Progenitor cell of endocrine pancreas (in vitro differentiated cells): ENCODE measurements around the gene LTBP1. TPM values are rescaled to one million over a fixed set of nuclear protein-coding genes. Genes with fewer than 3 reads are reported as not detected.

Source experiments
- DNase-seq: peaks from one replicate; pipeline ENCODE4 v3.0.0; 2021; ENCODE audit warnings: low spot score; ENCODE audit not compliant: unreplicated experiment
- H3K27ac Mint-ChIP-seq: 2 replicates; pipeline ENCODE4 v1.8.0; 2021; ENCODE audit warnings: mild to moderate bottlenecking, moderate library complexity, mixed read lengths
- H3K27me3 Mint-ChIP-seq: 2 replicates; pipeline ENCODE4 v1.8.0; 2021; ENCODE audit warnings: mixed read lengths
- H3K36me3 Mint-ChIP-seq: 2 replicates; pipeline ENCODE4 v1.8.0; 2022; ENCODE audit warnings: mixed read lengths; ENCODE audit not compliant: insufficient read depth
- H3K4me1 Mint-ChIP-seq: 2 replicates; pipeline ENCODE4 v1.8.0; 2021; ENCODE audit warnings: low read depth, mixed read lengths
- H3K4me3 Mint-ChIP-seq: 2 replicates; pipeline ENCODE4 v1.8.0; 2021; ENCODE audit warnings: low read depth, mild to moderate bottlenecking, moderate library complexity, mixed read lengths
- H3K9me3 Mint-ChIP-seq: 2 replicates; pipeline ENCODE4 v1.8.0; 2021; ENCODE audit warnings: low read depth, mixed read lengths
- total RNA-seq: library from RNA; stranded (reverse); gene quantifications from 2 replicates; pipeline ENCODE4 v1.2.1, GENCODE V29; 2021
- TF ChIP-seq, protein P1 (sequence below): fragments of 200-600 bp; sonication (generic); IDR thresholded peaks from one replicate; pipeline ENCODE4 v1.5.0; 2021; ENCODE audit warnings: antibody characterized with exemption, mild to moderate bottlenecking; ENCODE audit not compliant: unreplicated experiment

LTBP1 gene
- total RNA-seq, 1 donor from 2014 or later: 63.0 TPM

DNA sequence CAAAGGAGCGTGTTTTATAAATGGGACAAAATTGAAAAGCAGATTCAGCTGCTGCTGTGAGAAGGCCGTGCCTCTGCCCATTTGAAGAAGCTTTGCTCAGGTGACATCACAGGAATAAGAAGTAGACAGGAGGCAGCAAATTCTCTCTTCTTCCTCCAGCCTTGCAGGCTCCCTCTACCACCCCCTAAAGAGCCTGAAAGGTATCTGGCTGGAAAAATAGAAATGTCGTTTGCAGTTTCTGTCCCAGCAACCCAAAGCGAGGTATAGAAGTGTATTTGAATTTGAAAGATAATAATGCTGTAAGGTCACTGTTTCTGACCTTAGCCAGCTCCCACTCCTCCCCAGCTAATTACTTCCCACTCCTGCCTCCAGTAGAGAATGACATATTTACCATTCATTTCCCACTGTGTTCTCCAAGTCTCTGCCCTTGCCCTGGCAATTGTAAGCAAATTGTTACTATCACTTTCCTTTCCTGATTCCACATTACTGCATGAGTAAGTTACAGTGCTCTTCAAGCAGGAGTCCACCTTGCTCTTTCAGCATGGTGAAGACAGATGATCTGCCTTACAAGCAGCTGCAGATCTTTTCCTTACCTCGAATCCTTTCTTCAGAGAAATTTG, 472.9 kb downstream of the LTBP1 start:
- TF ChIP-seq, protein P1, sequence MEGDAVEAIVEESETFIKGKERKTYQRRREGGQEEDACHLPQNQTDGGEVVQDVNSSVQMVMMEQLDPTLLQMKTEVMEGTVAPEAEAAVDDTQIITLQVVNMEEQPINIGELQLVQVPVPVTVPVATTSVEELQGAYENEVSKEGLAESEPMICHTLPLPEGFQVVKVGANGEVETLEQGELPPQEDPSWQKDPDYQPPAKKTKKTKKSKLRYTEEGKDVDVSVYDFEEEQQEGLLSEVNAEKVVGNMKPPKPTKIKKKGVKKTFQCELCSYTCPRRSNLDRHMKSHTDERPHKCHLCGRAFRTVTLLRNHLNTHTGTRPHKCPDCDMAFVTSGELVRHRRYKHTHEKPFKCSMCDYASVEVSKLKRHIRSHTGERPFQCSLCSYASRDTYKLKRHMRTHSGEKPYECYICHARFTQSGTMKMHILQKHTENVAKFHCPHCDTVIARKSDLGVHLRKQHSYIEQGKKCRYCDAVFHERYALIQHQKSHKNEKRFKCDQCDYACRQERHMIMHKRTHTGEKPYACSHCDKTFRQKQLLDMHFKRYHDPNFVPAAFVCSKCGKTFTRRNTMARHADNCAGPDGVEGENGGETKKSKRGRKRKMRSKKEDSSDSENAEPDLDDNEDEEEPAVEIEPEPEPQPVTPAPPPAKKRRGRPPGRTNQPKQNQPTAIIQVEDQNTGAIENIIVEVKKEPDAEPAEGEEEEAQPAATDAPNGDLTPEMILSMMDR: no peak
- Mint-ChIP-seq H3K4me1 (no peaks in the 10 kb centered on the region), H3K9me3 (no peaks in the 10 kb centered on the region), H3K27me3 (peaks cover 7% of the 10 kb centered on the region), H3K4me3 (no peak overlapping the region), H3K27ac (no peak overlapping the region), H3K36me3 (no peaks in the 10 kb centered on the region)
- DNase-seq: no peak

DNA sequence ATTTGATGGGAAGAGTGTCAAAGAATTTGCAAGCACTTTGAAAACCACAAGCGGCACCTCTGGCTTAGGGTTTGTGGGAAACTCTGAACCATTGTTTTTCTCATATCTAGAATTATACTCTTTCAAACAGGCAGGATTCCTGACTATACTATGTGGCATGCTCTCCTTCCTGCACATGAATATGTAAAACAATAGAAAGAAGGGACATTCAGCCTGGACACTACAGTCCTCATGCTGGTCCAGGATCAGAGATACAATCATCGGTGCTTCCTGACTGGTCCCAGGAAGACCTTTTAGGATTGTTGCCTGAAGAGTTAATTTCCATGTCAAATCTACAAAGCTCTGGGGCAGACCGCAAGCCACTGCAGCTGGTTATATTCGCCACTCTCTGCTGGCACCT, 474.0 kb downstream of the LTBP1 start:
- no peak overlapping the region for H3K4me3 Mint-ChIP-seq
- H3K9me3 Mint-ChIP-seq: no peaks in the 10 kb centered on the region
- H3K4me1 Mint-ChIP-seq: no peaks in the 10 kb centered on the region
- H3K27me3 Mint-ChIP-seq: peaks cover 7% of the 10 kb centered on the region
- DNase-seq: no peak
- H3K36me3 Mint-ChIP-seq: no peaks in the 10 kb centered on the region
- TF ChIP-seq, protein P1: no peak
- H3K27ac Mint-ChIP-seq: no peak overlapping the region

GRCh38 chr2:33421820-33422219, 475.1 kb downstream of the LTBP1 start:
- H3K27ac Mint-ChIP-seq: no peak overlapping the region
- H3K9me3 Mint-ChIP-seq: no peaks in the 10 kb centered on the region

GRCh38 chr2:33425161-33425560, 478.4 kb downstream of the LTBP1 start:
- Mint-ChIP-seq H3K9me3 (peaks cover 2% of the 10 kb centered on the region), H3K36me3 (no peaks in the 10 kb centered on the region), H3K4me3 (no peak overlapping the region), H3K27me3 (peaks cover 3% of the 10 kb centered on the region), H3K27ac (no peak overlapping the region), H3K4me1 (no peaks in the 10 kb centered on the region)
- TF ChIP-seq, protein P1: no peak
- DNase-seq: no peak

More at GRCh38 chr2:33421820-33422219, 475.1 kb downstream of the LTBP1 start:
- no peak for DNase-seq
- TF ChIP-seq, protein P1: no peak
- Mint-ChIP-seq H3K4me1 (no peaks in the 10 kb centered on the region), H3K36me3 (no peaks in the 10 kb centered on the region), H3K27me3 (peaks cover 7% of the 10 kb centered on the region), H3K4me3 (no peak overlapping the region)

DNA sequence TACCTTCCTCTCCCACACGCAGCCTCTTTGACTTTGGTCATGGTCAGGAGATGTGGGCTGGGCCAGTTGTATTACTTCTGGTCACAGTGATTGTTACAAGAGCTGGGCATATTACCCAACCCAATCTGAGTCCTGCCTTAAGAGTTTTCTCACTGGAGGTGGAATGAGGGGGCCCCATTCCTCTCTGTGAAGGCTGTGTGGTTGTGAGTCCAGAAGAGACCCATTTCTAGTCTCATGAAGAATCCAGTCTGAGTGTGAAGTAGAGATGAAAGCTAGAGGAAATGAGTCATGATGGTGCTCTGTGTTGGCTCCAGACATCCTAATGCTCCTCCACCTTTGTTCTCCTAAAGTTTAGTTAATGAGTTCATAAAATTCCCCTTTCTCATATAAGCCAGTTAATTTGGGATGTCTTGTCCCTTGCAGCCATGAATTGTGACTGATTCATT, 478.9 kb downstream of the LTBP1 start:
- H3K4me3 Mint-ChIP-seq: no peak overlapping the region
- no peaks in the 10 kb centered on the region for H3K27me3 Mint-ChIP-seq
- H3K27ac Mint-ChIP-seq: no peak overlapping the region
- H3K36me3 Mint-ChIP-seq: no peaks in the 10 kb centered on the region
- TF ChIP-seq, protein P1: no peak
- H3K9me3 Mint-ChIP-seq: peaks cover 2% of the 10 kb centered on the region
- DNase-seq: no peak
- H3K4me1 Mint-ChIP-seq: no peaks in the 10 kb centered on the region
